Measurements from ENCODE around the gene PTGES.

PTGES gene

GRCh38 chr9:129717991-129718390 is 34.9 kb downstream of the PTGES start:
- H3K23ac ChIP-seq (ENCODE audit: low read length): no peak overlapping the region
- H2BK120ac ChIP-seq (ENCODE audit: insufficient read depth, low read length, poor library complexity): no peak overlapping the region
- H3K4me1 ChIP-seq (ENCODE audit: control insufficient read depth in 1 of 2, insufficient read depth in 2 of 2, low read length in 2 of 2): no peaks in the 10 kb centered on the region
- H3K27me3 ChIP-seq (ENCODE audit: insufficient read depth, low read length): no peaks in the 10 kb centered on the region
- no peak overlapping the region for H4K91ac ChIP-seq (ENCODE audit: low read depth, low read length)
- H2BK5ac ChIP-seq (ENCODE audit: low read depth, low read length, poor library complexity): no peak overlapping the region
- H3K4ac ChIP-seq (ENCODE audit: low read depth, low read length): no peak overlapping the region
- H4K12ac ChIP-seq (ENCODE audit: low read depth, low read length): no peak overlapping the region
- H3K4me3 ChIP-seq (ENCODE audit: low read depth, low read length): no peak overlapping the region
- H3K27ac ChIP-seq (ENCODE audit: low read depth, low read length): no peak overlapping the region
- H3K4me2 ChIP-seq (ENCODE audit: low read length): no peak overlapping the region
- no peak overlapping the region for H3K9ac ChIP-seq (ENCODE audit: low read length)
- H3K79me2 ChIP-seq (ENCODE audit: control insufficient read depth, insufficient read depth, low read length, poor library complexity): no peaks in the 10 kb centered on the region
- no peak overlapping the region for H4K8ac ChIP-seq (ENCODE audit: low read depth, low read length)
- H3K79me1 ChIP-seq (ENCODE audit: low read length): no peaks in the 10 kb centered on the region
- no peaks in the 10 kb centered on the region for H3K9me3 ChIP-seq (ENCODE audit: insufficient read depth, low read depth, low read length)
- no peak overlapping the region for H2AFZ ChIP-seq (ENCODE audit: insufficient read depth, low read length, poor library complexity)
- WGBS (ENCODE audit: extremely low coverage, insufficient coverage, insufficient read length): no CpG with 5 or more reads among the region's 5 CpGs
- H3K14ac ChIP-seq (ENCODE audit: low read length): no peak overlapping the region
- DNase-seq: no peak
- no peak overlapping the region for H2AK5ac ChIP-seq (ENCODE audit: low read length)
- H3K36me3 ChIP-seq (ENCODE audit: control insufficient read depth in 1 of 2, insufficient read depth in 2 of 2, low read length in 2 of 2): no peaks in the 10 kb centered on the region
- no peak overlapping the region for H3K18ac ChIP-seq (ENCODE audit: low read length)
- no peak overlapping the region for H2BK12ac ChIP-seq (ENCODE audit: low read length)

GRCh38 chr9:129716091-129716490 is 36.8 kb downstream of the PTGES start:
- Histone ChIP-seq H3K14ac (ENCODE audit: low read length) (no peak overlapping the region), H3K9me3 (ENCODE audit: insufficient read depth, low read depth, low read length) (no peaks in the 10 kb centered on the region), H3K27me3 (ENCODE audit: insufficient read depth, low read length) (no peaks in the 10 kb centered on the region), H3K4me1 (ENCODE audit: control insufficient read depth in 1 of 2, insufficient read depth in 2 of 2, low read length in 2 of 2) (no peaks in the 10 kb centered on the region), H3K79me2 (ENCODE audit: control insufficient read depth, insufficient read depth, low read length, poor library complexity) (no peaks in the 10 kb centered on the region), H3K9ac (ENCODE audit: low read length) (no peak overlapping the region), H2BK5ac (ENCODE audit: low read depth, low read length, poor library complexity) (no peak overlapping the region), H2AFZ (ENCODE audit: insufficient read depth, low read length, poor library complexity) (no peak overlapping the region), H3K4me2 (ENCODE audit: low read length) (no peak overlapping the region), H3K36me3 (ENCODE audit: control insufficient read depth in 1 of 2, insufficient read depth in 2 of 2, low read length in 2 of 2) (no peaks in the 10 kb centered on the region), H4K91ac (ENCODE audit: low read depth, low read length) (no peak overlapping the region), H4K12ac (ENCODE audit: low read depth, low read length) (no peak overlapping the region), H3K4me3 (ENCODE audit: low read depth, low read length) (no peak overlapping the region), H2AK5ac (ENCODE audit: low read length) (no peak overlapping the region), H3K23ac (ENCODE audit: low read length) (no peak overlapping the region), H3K18ac (ENCODE audit: low read length) (no peak overlapping the region), H2BK12ac (ENCODE audit: low read length) (no peak overlapping the region), H3K4ac (ENCODE audit: low read depth, low read length) (no peak overlapping the region), H3K27ac (ENCODE audit: low read depth, low read length) (no peak overlapping the region), H2BK120ac (ENCODE audit: insufficient read depth, low read length, poor library complexity) (no peak overlapping the region), H3K79me1 (ENCODE audit: low read length) (no peaks in the 10 kb centered on the region), H4K8ac (ENCODE audit: low read depth, low read length) (no peak overlapping the region)
- no CpG with 5 or more reads among the region's 5 CpGs for WGBS (ENCODE audit: extremely low coverage, insufficient coverage, insufficient read length)
- no peak for DNase-seq

- H4K12ac ChIP-seq (ENCODE audit: low read depth, low read length): no peak overlapping the region
- H3K79me2 ChIP-seq (ENCODE audit: control insufficient read depth, insufficient read depth, low read length, poor library complexity): no peaks in the 10 kb centered on the region
- no CpG with 5 or more reads among the region's 15 CpGs for WGBS (ENCODE audit: extremely low coverage, insufficient coverage, insufficient read length)
- H2BK5ac ChIP-seq (ENCODE audit: low read depth, low read length, poor library complexity): no peak overlapping the region
- no peak overlapping the region for H3K9ac ChIP-seq (ENCODE audit: low read length)
- no peak overlapping the region for H3K14ac ChIP-seq (ENCODE audit: low read length)
- H3K4ac ChIP-seq (ENCODE audit: low read depth, low read length): no peak overlapping the region
- H3K79me1 ChIP-seq (ENCODE audit: low read length): no peaks in the 10 kb centered on the region
- no peak overlapping the region for H3K18ac ChIP-seq (ENCODE audit: low read length)
- no peak overlapping the region for H2AFZ ChIP-seq (ENCODE audit: insufficient read depth, low read length, poor library complexity)
- no peaks in the 10 kb centered on the region for H3K4me1 ChIP-seq (ENCODE audit: control insufficient read depth in 1 of 2, insufficient read depth in 2 of 2, low read length in 2 of 2)
- H3K4me2 ChIP-seq (ENCODE audit: low read length): no peak overlapping the region
- no peaks in the 10 kb centered on the region for H3K27me3 ChIP-seq (ENCODE audit: insufficient read depth, low read length)
- H4K8ac ChIP-seq (ENCODE audit: low read depth, low read length): no peak overlapping the region
- H3K23ac ChIP-seq (ENCODE audit: low read length): no peak overlapping the region
- no peak overlapping the region for H4K91ac ChIP-seq (ENCODE audit: low read depth, low read length)
- H2BK12ac ChIP-seq (ENCODE audit: low read length): no peak overlapping the region
- H3K4me3 ChIP-seq (ENCODE audit: low read depth, low read length): no peak overlapping the region
- H3K27ac ChIP-seq (ENCODE audit: low read depth, low read length): no peak overlapping the region
- H3K9me3 ChIP-seq (ENCODE audit: insufficient read depth, low read depth, low read length): no peaks in the 10 kb centered on the region
- no peak overlapping the region for H2AK5ac ChIP-seq (ENCODE audit: low read length)
- H3K36me3 ChIP-seq (ENCODE audit: control insufficient read depth in 1 of 2, insufficient read depth in 2 of 2, low read length in 2 of 2): no peaks in the 10 kb centered on the region
- no peak for DNase-seq
- no peak overlapping the region for H2BK120ac ChIP-seq (ENCODE audit: insufficient read depth, low read length, poor library complexity)
Observed at GRCh38 chr9:129714511-129715061, 38.3 kb downstream of the PTGES start.

- H2AFZ ChIP-seq (ENCODE audit: insufficient read depth, low read length, poor library complexity): no peak overlapping the region
- no peak overlapping the region for H3K23ac ChIP-seq (ENCODE audit: low read length)
- H3K27ac ChIP-seq (ENCODE audit: low read depth, low read length): no peak overlapping the region
- no peak overlapping the region for H2BK5ac ChIP-seq (ENCODE audit: low read depth, low read length, poor library complexity)
- no peak overlapping the region for H3K18ac ChIP-seq (ENCODE audit: low read length)
- H3K36me3 ChIP-seq (ENCODE audit: control insufficient read depth in 1 of 2, insufficient read depth in 2 of 2, low read length in 2 of 2): no peaks in the 10 kb centered on the region
- H3K14ac ChIP-seq (ENCODE audit: low read length): no peak overlapping the region
- H2AK5ac ChIP-seq (ENCODE audit: low read length): no peak overlapping the region
- H2BK12ac ChIP-seq (ENCODE audit: low read length): no peak overlapping the region
- no peak overlapping the region for H4K91ac ChIP-seq (ENCODE audit: low read depth, low read length)
- no peak overlapping the region for H3K4me2 ChIP-seq (ENCODE audit: low read length)
- H3K79me1 ChIP-seq (ENCODE audit: low read length): no peaks in the 10 kb centered on the region
- H3K9ac ChIP-seq (ENCODE audit: low read length): no peak overlapping the region
- no peak overlapping the region for H4K12ac ChIP-seq (ENCODE audit: low read depth, low read length)
- H4K8ac ChIP-seq (ENCODE audit: low read depth, low read length): no peak overlapping the region
- H3K4me3 ChIP-seq (ENCODE audit: low read depth, low read length): no peak overlapping the region
- H3K4me1 ChIP-seq (ENCODE audit: control insufficient read depth in 1 of 2, insufficient read depth in 2 of 2, low read length in 2 of 2): no peaks in the 10 kb centered on the region
- no peak for DNase-seq
- H3K4ac ChIP-seq (ENCODE audit: low read depth, low read length): no peak overlapping the region
- H3K9me3 ChIP-seq (ENCODE audit: insufficient read depth, low read depth, low read length): no peaks in the 10 kb centered on the region
- no peaks in the 10 kb centered on the region for H3K79me2 ChIP-seq (ENCODE audit: control insufficient read depth, insufficient read depth, low read length, poor library complexity)
- no CpG with 5 or more reads among the region's 10 CpGs for WGBS (ENCODE audit: extremely low coverage, insufficient coverage, insufficient read length)
- H2BK120ac ChIP-seq (ENCODE audit: insufficient read depth, low read length, poor library complexity): no peak overlapping the region
- H3K27me3 ChIP-seq (ENCODE audit: insufficient read depth, low read length): no peaks in the 10 kb centered on the region
Observed at GRCh38 chr9:129713402-129713679, 39.5 kb downstream of the PTGES start.

Data from trophoblast cell (in vitro differentiated cells and primary cell).